Ramos (cell line): ENCODE data around the gene IFNL2.
"Not testable (repeated sequence)": the region's sequence is repeated elsewhere in the genome, so short reads cannot be mapped to it uniquely, and the experiment has no call there.

Experiments used
- in situ Hi-C: fragments of 300-500 bp; cut with MboI; formaldehyde crosslinking; loops from one replicate; pipeline ENCODE4 v1.14.3; 2022; ENCODE audit warnings: low sequenced_read_pairs; ENCODE audit not compliant: unreplicated experiment

IFNL2 gene

DNA sequence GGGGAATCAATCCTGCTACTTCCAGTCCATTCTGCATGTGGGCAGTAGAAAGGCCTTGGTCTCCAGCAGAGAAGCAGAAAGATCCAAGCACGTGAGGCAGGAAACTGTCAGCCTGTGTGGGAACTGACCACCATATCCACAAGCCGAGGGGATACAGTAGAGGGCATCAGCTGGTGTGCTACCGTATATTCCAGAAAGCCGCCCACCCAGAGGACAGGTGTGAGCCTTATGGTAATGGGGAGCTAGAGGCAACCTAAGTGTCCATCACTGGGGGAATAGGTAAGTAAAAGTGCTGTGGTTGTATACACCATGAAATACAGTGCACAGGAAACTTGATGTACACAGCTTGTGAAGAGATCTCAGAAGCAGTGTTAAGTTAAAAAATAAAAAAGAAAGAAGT is 25.2 kb downstream of the IFNL2 start:
- in situ Hi-C loops: no loop called here

DNA sequence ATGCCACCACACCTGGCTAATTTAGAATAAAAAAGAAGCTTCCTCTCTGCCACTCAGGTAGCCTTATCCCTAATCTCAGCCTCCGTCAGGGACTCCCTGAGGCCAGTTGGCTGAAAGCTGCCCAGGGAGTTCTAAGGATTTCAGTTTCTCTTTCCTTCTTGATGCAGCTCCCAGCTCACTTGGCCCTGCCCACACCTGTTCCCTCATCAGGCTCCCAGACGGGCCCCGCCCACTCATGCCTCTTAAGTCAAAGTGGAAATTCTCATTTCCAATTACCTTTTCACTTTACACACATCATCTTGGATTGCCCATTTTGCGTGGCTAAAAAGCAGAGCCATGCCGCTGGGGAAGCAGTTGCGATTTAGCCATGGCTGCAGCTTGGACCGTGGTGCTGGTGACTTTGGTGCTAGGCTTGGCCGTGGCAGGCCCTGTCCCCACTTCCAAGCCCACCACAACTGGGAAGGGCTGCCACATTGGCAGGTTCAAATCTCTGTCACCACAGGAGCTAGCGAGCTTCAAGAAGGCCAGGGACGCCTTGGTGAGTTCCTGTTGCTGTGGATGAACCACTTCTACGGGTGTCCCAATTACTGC is 28.0 kb downstream of the IFNL2 start, which contains the start of gene IFNL1:
Gene IFNL1, plus strand, starts transcription at position 353 of the 591 bp plus-strand sequence. Its CDS starts 15 bp downstream, at position 368.
- in situ Hi-C loops: no loop called here

DNA sequence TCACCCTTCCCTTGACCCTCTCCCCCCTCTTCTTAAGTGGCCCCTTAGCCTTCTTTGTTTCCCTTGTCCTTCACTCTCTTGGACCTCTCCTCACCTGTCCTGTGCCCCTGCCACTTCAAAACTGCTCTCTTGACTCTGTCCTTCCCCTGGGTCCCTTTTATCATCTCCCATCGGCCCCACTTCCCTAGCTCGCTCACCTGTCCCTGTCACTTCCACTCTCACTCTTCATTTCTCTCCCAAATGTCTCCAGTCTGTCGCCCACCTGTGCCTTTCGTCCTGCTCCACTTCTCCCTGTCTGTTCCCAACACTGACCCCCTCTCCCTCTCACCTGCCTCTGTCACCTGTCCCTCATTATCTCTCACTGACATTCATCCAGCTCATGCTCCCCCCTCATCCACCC is 28.7 kb downstream of the IFNL2 start:
- in situ Hi-C loops: no loop called here

DNA sequence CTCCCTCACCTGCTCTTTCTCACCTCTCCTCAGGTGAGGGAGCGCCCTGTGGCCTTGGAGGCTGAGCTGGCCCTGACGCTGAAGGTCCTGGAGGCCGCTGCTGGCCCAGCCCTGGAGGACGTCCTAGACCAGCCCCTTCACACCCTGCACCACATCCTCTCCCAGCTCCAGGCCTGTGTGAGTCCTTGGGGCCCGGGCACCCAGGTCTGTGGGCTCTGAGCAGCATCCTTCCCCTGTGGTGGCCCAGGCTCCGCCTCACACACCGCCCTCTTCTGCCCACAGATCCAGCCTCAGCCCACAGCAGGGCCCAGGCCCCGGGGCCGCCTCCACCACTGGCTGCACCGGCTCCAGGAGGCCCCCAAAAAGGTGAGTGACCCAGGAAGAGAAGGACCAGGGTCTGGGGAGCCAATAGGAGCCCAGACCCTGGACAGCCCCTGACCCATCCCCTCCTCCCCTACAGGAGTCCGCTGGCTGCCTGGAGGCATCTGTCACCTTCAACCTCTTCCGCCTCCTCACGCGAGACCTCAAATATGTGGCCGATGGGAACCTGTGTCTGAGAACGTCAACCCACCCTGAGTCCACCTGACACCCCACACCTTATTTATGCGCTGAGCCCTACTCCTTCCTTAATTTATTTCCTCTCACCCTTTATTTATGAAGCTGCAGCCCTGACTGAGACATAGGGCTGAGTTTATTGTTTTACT is 29.9 kb downstream of the IFNL2 start:
- in situ Hi-C loops: no loop called here

DNA sequence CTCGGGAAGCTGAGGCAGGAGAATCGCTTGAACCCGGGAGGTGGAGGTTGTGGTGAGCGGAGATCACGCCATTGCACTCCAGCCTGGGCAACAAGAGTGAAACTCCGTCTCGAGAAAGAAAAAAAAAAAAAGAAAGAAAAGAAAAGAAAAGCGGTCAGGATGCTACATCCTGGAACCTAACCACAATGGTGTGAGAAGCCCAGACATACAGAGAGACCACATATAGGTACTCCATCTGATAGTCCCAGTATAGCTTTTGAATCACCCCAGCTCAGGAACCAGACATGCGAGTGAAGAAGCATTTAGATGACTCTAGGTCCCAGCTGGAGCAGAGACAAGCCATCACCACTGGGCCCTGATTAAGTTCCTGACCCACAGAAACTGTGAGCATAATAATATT is 31.2 kb downstream of the IFNL2 start:
- in situ Hi-C loops: no loop called here

DNA sequence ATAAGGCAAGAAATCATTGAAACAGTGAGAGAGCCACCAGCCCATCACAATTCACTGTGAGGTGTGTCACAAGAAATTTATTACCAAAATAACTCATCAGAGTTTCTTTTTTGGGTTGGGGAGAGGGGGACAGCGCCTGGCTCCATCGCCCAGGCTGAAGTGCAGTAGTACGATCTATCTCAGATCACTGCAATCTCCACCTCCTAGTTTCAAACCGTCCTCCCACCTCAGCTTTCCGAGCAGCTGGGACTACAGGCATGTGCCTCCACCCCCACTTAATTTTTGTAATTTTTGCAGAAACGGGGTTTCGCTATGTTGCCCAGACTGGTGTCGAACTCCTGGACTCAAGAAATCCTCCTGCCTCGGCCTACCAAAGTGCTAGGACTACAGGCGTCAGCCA is 31.6 kb downstream of the IFNL2 start:
- in situ Hi-C loops: no loop called here

DNA sequence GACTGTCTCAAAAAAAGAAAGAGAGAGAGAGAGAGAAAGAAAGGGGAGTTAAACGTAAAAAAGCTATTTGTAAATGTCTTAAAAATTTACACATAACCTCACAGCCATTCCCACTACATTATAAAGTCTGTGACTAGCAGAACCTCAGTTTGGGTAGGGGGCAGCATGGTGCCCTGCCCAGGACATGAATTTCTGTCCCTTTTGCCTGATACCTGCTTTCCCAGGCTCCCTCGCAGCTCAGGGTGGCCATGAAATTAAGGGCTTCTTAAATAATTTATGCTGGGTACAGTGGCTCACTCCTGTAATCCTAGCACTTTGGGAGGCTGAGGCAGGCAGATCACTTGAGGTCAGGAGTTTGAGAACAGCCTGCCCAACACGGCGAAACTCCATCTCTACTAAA is 32.8 kb downstream of the IFNL2 start:
- in situ Hi-C loops: no loop called here

DNA sequence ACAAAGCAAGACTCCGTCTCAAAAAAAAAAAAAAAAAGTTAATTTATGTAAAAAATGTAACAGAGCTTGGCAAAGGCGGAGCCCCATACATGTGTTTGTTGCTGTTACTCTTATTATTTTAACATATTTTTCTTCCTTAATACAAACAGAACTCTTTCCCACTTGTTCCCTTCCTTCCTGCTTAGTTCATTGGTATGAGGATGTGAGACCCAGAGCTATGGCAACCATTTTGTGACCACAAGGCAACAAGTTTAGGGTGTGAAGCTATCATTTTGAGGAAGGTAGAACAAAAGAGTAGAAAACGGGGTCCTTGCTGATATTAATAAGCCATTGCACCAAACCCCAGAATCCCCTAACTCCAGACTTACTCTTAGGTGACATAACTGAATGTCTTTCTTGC is 33.4 kb downstream of the IFNL2 start:
- in situ Hi-C loops: no loop called here

DNA sequence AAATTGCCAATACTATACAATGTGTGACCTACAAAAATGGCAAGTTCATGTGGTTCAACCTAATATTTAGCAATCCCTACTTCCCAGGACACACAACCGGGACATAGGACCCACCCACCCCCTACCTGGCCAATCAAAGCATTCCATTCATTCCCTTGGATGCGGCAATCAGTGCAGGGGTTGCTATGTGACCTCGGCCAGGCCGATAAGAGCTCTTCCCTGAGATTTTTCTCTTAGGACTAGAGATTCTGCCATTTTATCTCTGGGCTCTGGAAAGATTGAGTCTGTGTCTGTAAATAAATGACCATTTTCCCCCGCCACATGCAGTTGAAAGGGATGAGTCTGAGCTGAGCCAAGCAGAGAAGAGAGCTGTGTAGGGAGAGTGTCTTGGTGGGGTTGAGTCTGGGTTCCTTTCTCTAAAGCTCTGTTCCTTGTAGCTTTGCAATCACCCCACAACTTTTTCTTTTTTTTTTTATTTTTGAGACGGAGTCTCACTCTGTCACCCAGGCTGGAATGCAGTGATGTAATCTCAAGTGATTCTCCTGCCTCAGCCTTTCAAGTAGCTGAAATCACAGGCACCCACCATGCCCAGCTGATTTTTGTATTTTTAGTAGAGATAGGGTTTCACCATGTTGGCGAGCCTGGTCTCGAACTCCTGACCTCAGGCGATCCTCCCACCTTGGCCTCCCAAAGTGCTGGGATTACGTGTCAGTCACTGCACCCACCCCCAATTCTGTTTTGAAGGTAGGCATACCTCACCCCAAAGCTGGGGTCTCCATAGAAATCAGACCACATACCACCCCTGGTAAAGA is 35.4 kb downstream of the IFNL2 start:
- in situ Hi-C loops: no loop called here

DNA sequence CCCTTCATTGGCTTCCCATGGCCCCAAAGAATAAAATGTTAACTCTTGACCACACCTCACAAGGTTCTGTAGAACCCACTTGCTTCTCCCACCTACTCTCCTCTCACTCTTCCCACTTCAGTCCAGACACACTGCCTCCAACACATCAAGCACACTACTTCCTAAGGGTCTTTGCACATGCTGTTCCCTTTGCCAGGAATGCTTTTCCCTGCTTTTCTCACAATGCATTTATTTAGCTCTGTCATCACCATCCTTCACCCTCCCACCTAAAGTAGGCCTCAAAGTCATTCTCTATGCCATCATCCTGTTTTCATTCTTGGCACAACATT is 36.0 kb downstream of the IFNL2 start:
- in situ Hi-C loops: no loop called here

DNA sequence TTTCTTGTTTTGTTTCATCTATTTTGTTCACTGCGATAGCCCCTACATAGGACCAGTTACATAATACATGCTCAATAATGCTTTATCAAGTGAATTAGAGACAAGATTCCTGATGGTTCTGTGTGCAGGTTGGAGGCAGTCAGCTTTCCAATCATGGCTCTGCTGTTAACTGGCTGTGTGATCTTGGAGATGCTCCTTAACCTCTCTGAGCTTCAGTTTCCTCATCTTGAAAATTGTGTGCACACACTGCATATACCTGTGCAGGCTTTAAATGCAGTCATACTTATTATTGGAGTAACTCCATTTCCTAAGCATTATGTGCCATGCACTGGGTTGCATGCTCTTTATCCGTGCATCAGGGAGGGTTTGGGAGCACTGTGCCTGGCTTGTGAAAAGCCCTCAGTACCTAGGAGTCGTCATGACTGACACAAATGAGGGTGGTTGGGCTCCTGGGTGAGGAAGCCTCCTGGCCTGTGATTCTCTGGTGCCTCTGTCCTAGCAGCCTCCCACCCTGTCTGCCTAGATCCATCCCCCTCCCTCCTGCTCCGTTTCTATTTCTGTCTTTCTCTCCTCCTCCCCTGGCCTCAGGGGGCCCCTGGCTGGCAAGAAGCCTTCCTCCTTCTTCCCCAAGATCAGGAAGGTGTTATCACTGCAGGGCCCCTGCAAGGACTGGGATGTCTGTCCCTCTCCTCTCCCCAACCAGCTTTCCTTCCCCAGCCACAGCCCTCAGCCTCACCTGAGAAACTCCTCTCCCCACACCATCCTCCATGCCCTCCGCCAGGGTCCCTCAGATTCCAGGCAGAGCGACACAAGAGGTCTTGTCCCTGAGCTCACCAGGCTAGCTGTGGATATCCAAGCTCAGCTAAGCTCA is 36.7 kb downstream of the IFNL2 start:
- in situ Hi-C loops: no loop called here

DNA sequence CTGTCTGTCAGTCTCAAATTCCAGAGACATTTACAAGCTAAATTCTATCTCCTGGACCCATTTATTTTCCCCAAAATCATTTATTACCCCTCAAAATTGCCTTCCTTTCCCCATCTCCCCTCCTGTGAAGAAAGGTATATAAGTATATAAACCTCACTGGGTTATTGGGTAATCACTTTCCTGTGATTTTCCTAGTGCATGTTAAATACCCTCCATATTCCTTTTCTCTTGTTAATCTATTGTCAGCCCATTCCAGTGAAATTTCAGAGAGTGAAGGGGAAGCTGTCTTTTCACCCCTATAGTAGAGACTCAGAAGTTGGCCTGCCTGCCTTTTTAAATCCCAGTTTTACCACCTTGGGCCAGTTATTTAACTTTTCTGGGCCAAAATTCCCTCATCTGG is 37.9 kb downstream of the IFNL2 start:
- in situ Hi-C loops: no loop called here

DNA sequence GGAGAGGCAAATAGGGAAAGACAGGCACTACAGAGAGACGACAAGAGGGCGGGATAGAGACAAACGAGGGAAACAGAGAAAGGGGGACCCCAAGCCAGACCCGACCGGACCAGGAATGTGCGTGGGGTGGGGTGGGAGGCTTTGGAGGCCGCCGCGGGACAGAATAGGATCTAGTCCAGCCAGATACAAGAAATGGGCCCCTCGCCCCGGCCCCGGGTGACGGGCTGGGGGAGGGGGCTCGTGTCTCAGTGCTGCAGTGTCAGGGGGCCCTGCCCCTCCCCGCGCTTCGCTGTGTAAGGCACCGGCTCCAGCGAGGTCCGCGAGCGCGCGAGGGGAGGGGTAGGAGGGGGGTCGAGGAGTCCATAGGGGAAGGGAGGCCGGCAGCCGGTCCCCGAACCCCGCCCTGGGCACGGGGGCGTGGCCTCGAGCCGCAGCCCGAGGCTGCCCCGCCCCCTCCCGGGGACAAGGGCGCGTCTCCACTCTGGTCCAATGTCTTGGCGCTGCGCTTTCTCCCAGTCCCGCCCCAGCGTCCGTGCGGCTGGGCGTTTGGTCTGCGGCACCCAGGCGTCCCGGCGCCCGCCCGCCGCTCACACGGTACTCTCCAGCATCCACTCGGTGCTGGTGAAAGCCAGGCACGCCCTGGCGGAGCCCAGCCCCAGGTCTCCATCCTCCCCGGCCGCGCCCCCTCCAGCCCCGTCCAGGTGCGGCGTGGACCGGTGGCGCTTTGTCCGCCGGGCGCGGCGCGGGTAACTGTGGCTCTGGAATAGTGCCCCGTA is 39.0 kb downstream of the IFNL2 start:
- in situ Hi-C loops: no loop called here

DNA sequence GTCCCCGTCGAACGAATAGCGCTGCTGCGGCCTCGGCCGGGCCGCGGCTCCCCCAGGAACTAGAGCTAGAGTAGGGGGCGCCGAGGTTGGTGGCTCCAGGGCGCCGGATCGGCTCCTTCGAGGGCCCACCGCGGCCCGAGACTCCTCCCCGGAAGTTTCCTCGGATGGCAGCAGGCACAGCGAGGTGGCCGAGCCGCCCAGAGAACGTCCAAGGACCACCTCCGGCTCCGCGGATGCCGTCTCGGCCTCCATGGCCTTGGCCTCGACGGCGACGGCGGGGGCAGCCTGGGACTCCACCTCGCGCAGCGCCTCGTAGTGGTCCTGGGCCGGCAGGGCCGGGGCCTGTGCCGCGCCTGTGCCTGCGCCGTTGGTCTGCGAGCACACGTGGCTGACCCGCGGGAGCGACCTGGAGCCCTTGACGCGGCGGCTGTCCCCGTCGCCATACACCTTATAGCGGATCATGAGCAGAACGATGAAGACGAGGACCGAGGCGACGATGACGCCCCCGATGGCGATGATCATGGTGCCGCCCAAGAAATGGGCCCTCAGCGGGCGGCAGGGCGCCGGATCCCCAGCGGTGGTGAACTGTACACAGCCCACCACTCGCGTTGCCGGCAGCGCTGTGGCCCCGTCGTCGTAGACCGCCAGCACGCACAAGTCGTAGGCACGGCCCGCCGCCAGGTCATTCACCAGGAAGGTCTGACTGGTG is 39.8 kb downstream of the IFNL2 start:
- in situ Hi-C loops: no loop called here

DNA sequence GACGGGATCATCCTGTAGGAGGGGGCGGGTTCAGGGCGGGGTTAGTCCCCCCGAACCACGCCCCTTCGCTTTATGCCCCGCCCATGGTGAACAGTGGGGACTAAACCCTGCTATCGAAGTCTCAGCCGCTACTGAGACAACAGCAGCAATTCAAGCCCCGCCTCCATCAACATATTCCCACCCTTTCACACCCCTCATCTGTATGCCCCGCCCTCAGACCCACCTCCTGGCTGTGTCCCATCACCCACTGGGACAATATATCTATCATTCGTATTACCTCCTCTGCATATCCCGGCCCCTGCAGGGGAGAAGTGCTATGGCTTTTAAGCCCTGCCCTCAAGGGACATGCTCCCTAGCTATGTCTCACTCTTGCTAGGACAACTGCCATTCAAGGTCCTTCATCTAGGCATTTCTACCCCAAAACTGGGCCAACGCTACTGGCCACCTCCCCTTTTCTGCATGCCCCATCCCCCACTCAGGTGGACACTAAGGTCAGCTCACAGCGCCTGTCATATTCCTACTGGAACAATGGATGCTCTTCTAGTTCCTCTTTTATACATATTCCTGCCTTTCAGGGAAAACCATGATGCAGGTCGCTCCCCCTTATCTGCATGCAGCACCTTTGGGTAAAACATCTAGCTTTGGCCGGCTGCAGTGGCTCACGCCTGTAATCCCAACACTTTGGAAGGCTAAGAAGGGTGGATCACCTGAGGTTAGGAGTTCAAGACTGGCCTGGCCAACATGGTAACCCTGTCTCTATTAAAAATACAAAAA is 40.5 kb downstream of the IFNL2 start:
- in situ Hi-C loops: no loop called here

DNA sequence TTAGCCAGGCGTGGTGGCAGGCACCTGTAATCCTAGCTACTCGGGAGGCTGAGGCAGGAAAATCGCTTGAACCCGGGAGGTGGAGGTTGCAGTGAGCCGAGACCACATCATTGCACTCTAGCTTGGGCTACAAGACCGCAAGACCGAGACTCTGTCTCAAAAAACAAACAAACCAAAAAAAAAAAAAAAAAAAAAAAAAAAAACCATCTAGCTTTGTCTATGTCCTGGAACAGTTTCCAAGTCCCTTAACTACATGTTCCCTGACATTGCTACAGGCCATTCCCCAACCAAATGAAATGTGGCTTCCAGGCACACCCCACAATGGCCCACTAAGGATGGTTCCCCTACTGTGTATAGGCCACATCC is 41.1 kb downstream of the IFNL2 start:
- in situ Hi-C loops: not testable (repeated sequence)

DNA sequence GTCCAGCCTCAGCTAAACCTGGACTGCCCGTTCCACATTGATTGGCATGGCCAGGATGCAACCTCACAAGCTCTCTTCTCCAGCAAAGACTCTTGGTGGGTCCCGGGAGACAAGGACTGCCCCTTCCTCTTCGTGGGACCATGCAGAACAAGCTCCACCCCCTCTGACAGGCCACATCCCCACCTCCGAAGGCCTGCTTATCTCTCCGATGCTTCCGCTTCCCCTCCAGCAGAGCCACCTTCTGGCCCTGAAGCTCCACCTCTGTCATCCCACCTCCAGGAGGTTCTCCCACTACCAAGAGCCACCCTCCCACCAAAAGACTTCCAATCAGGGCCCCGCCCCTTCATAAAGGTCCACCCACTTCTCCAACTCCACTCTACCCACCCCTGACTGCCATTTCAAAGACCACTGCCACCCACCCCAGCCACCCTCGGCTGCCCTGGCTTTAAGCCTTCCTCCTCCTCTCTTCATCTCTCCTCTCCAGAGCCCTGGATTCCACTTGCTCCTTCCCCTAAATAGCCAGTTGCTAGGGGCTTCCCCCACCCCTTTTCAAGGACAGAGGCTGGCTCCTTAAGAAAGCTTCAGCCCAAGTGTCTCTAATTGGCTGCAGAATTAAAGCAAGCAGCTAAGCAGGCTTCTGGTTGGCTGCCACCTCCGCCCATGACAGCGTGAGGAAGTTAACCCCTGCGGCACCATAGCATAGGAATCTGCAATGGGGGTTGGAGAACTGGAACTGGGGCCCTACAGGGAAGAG is 42.5 kb downstream of the IFNL2 start:
- in situ Hi-C loops: loop anchor here (10.0 kb wide), 1 partner anchor 196 kb away; no protein-coding TSS in a partner anchor
